Measurements from ENCODE around the gene PGPEP1.

PGPEP1 gene, protein sequence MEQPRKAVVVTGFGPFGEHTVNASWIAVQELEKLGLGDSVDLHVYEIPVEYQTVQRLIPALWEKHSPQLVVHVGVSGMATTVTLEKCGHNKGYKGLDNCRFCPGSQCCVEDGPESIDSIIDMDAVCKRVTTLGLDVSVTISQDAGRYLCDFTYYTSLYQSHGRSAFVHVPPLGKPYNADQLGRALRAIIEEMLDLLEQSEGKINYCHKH

DNA sequence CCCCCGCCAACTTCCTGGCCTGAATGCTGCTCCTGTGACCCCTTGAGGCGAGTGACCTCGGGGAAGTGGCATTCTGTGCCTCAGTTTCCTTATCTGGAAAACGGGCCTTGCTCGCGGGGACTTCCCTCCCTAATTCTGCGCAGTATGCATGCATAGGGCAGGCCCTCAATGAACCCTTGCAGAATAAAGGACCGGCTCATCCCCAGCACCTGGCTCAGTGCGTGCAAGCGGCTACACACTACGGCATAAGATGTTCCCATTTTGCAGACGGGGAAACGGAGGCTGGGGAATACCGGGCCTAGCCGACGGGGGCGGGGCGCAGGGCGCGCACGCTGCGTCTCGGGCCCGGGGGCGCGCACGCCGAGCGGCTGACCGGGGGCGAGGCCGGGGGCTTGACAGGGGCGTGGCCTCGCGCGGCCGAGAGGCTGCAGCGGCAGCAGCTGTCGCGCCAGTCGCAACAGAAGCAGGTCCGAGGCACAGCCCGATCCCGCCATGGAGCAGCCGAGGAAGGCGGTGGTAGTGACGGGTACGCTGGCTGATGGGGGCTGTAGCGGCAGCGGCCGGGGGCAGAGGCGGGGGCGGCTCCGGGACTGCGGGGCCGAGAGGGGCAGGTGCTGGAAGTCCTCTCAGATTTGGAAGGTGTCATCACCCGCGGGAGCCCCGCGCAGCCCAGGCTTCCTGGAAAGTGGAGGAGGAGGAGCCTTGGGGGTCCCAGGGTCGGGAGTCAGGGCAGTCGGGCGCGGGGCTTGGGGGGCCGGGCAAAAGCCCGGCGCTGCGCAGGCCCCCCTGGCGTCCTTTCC, at the start of gene PGPEP1:
Gene PGPEP1 (plus strand): TSS at position 409 of the 800 bp plus-strand sequence. CDS start 84 bp downstream, at position 493.
- peak; percentile 59 for DNase-seq (ENCODE audit: low read depth)
- peak within 1 kb of the TSS; percentile 85 for H3K4me3 ChIP-seq (ENCODE audit: low read depth, low read length)
- TF ChIP-seq, protein P1, sequence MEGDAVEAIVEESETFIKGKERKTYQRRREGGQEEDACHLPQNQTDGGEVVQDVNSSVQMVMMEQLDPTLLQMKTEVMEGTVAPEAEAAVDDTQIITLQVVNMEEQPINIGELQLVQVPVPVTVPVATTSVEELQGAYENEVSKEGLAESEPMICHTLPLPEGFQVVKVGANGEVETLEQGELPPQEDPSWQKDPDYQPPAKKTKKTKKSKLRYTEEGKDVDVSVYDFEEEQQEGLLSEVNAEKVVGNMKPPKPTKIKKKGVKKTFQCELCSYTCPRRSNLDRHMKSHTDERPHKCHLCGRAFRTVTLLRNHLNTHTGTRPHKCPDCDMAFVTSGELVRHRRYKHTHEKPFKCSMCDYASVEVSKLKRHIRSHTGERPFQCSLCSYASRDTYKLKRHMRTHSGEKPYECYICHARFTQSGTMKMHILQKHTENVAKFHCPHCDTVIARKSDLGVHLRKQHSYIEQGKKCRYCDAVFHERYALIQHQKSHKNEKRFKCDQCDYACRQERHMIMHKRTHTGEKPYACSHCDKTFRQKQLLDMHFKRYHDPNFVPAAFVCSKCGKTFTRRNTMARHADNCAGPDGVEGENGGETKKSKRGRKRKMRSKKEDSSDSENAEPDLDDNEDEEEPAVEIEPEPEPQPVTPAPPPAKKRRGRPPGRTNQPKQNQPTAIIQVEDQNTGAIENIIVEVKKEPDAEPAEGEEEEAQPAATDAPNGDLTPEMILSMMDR (conservative IDR thresholded peaks at IDR 0.05; ENCODE audit: low read depth, low read length) = no peak

DNA sequence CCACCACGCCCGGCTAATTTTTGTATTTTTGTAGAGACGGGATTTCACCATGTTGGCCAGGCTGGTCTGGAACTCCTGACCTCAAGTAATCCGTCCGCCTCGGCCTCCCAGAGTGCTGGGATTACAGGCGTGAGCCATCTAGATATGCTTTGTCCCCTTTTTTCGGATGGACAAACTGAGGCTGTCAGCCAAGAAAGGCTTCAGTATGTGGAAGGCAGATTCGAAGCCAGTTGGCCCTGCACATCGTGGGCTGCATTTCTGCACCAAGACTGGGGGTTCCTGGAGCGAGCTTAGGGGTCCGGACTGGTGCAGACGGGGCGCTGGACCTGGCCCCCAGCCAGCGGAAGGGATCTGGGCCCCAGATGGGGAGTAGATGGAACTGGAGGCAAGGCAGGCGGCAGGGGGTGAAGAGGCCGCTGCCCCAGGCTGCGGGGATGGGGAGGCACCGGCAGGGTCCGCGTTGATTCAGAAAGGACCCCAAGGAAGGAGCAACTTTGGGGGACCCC, 49.3 kb upstream of the PGPEP1 start:
- H3K4me3 ChIP-seq (ENCODE audit: low read depth, low read length) = peak overlapping the region; percentile 69
- DNase-seq (ENCODE audit: low read depth) = no peak
- TF ChIP-seq, protein P1 (conservative IDR thresholded peaks at IDR 0.05; ENCODE audit: low read depth, low read length) = no peak

DNA sequence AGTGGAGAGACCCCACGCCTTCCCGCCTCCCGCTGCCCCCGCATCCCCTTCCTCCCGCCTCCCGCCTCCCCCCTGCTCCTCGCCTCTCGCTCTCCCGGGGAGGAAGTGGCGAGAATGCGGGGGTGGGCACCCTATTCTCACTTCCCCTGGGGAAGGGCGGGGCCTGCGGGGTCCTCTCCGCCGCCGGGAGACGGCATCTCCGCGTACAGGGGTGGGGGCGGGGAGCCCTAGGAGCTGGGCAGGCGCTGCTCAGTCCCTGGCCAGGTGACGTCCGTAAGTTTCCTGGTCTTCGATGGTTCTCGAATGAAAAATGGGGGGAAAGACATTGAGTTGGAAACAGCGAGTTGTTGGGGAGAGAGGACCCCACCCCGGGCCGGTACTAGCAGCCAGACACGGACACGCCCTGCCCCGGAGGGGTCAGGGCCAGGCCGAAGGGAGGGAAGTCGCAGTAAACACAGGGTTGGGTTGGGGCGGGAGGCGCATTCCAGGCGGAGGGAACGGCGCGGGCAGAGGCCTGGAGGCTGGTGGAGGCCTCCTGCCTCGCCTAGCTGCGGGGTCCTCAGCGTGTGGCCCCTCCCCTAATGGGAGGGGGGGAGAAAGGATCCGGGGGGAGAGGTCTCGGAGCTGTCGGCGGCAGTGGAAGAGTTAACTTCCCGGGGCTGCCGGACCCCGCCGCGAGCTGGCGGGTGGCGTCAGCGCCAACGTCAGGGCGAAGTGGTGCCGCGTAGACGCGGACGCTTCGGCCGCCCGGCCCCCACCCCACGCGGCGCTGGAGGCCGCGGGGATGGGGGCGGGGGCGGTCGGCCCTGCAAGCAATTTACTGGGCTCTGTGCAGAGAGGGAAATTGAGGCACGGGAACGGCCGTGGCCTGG, 48.6 kb upstream of the PGPEP1 start:
- peak; percentile 87 for DNase-seq (ENCODE audit: low read depth)
- H3K4me3 ChIP-seq (ENCODE audit: low read depth, low read length) = peak overlapping the region; percentile 69

DNA sequence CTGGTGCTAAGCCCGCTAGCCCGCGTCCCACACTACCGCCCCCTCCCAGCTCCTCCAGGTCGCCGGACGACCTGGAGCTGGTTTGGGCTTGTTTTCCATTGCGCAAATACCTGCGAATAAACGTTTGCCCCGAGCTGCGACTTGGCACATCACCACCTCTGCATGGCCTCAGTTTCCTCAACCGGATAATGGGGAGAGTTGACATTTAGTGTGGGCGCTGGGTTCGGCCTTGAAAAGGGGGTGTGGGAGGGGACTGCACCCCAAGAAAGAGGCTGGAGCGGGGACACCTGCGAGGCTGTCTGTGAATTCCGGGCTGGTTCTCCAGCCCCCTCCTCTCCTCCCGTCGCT, 48.0 kb upstream of the PGPEP1 start:
- DNase-seq (ENCODE audit: low read depth) = no peak
- TF ChIP-seq, protein P1 (conservative IDR thresholded peaks at IDR 0.05; ENCODE audit: low read depth, low read length) = no peak
- H3K4me3 ChIP-seq (ENCODE audit: low read depth, low read length) = peak overlapping the region; percentile 69

More for the DNA sequence above, 48.6 kb upstream of the PGPEP1 start:
- TF ChIP-seq, protein P1 (conservative IDR thresholded peaks at IDR 0.05; ENCODE audit: low read depth, low read length) = no peak

DNA sequence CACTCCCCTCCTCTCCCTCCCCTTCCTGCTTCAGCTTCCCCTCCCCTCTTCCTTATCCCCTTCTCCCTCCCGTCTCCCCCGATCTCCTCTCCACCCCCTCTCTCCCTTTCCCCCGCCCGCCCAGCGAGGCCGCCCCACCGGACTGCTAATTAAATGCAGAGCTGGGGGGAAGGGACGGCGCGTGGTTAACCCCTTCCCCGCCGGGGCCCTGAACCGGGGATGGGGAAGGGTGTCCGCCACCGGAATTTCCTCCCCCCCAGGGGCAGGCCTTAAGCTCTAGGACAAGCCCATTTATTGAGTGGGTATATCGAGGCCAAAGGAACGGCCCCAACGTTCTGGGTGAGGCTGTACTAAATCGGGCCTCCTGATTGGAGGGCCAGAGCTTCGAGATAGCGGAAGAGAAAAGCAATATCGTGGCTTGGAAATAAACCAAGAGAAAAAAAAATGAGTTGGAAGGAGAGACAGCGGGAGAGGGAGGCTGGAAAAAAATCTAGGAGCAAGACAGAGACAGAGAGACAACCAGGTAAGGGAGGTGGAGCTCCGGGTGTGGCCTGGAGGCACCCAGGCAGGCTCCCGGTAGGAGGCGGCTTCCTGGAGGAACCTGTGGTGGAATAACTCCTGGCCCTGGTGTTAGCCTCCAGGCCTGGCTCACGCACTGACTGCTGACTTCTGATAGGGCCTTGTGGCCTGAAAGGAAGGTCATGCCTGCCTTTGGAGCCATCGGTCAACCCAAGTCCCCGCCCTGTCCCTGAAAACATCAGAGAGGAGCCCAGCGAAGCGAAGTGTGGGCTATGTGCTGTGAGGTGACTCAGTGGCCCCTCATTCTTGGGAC, 47.4 kb upstream of the PGPEP1 start:
- H3K4me3 ChIP-seq (ENCODE audit: low read depth, low read length) = peak overlapping the region; percentile 69
- TF ChIP-seq, protein P1 (conservative IDR thresholded peaks at IDR 0.05; ENCODE audit: low read depth, low read length) = no peak
- DNase-seq (ENCODE audit: low read depth) = peak; percentile 82

Measured in choroid plexus epithelial cell (primary cell).